Activated T-helper 1 cell treated with Interleukin-2 at 50 U/mL for 16 hours (primary cell): ENCODE measurements around the gene MED29.

Experiments used
- DNase-seq: peaks from one replicate; pipeline ENCODE4 v3.0.0-alpha.2; 2020; ENCODE audit warnings: low read depth

Gene MED29

DNA sequence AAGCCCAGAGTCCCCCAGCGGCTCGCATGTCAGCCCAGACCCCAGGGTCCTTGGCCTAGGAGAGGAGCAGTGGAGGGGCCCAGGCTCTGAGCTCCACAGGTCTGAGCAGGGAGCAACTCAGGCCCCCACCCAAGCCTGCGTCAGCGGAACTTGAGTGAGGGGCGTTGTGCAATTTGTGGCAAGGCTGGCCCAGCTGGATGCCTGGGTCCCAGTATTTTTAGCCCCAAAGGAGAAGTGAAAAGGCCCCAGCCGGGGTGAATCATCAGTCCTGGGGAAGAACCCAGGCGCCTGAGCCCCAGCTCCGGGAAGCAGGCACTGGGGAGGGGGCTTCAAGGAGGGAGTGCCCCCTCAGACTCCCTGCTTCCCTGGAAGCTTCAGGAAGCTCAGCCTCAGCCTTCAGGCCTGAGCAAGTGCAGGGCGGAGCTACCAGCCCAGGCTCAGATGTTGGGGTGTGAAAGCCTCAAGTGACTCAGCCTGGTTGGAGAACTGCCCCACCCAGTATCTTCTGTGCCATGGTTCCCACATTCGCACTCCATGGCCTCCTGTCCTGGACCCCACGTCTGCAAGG lies 7.2 kb downstream of the MED29 start:
- peak; percentile 49 for DNase-seq

DNA sequence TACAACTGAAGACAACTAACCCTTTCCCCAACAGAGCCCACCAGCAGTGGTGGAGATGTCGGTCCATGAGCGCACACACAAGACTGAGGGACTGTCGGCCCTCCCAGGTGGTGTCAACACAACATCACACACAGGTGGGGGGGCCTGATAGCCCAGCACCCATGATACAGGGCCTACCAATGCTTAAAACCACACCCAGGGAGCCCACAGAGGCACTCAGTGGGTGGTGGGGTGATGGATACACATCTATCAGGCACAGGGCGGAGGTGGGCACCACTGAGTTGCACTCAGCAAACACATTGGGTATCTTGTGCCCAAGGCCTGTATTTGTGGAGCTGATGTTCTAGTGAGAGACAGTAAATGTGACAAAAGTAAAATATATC lies 8.5 kb downstream of the MED29 start:
- DNase-seq = no peak

GRCh38 chr19:39400061-39400460 lies 8.9 kb downstream of the MED29 start:
- DNase-seq = no peak

- no peak for DNase-seq
These were observed 9.9 kb downstream of the MED29 start for GRCh38 chr19:39401070-39401548.

DNA sequence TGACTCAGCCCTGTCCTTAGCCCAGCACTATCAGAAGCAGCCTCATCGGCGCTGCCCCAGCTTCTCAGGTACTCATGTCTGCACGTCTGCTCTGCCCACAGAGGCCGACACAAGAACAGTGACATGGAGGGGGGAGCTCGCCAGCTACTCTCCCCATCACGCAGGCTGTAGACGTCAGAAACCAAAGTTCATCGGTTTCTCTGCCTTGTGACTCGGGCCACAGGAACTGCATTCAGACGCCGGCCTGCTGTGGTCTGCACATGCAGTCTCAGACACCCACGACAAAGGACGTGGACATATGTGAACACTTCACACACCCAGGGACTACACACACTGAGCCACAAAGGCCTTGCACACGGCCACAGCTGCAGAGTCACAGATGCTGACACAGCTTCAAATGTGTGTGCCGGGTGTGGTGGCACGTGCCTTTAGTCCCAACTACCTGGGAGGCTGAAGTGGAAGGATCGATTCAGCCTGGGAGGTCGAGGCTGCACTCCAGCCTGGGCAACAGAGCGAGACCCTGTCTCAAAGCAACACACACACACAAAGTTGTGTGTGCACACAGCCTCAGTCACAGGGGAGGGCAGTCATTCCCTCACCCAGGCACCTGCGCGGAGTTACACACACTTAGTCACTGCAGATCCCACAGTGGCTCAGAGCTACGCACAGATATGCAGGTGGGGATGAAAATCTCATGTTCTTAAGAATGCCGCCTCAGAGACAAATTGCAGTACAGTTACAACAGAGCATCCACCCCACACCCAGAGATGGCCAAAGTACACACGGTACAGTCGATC lies 10.6 kb downstream of the MED29 start:
- peak; percentile 77 for DNase-seq

DNA sequence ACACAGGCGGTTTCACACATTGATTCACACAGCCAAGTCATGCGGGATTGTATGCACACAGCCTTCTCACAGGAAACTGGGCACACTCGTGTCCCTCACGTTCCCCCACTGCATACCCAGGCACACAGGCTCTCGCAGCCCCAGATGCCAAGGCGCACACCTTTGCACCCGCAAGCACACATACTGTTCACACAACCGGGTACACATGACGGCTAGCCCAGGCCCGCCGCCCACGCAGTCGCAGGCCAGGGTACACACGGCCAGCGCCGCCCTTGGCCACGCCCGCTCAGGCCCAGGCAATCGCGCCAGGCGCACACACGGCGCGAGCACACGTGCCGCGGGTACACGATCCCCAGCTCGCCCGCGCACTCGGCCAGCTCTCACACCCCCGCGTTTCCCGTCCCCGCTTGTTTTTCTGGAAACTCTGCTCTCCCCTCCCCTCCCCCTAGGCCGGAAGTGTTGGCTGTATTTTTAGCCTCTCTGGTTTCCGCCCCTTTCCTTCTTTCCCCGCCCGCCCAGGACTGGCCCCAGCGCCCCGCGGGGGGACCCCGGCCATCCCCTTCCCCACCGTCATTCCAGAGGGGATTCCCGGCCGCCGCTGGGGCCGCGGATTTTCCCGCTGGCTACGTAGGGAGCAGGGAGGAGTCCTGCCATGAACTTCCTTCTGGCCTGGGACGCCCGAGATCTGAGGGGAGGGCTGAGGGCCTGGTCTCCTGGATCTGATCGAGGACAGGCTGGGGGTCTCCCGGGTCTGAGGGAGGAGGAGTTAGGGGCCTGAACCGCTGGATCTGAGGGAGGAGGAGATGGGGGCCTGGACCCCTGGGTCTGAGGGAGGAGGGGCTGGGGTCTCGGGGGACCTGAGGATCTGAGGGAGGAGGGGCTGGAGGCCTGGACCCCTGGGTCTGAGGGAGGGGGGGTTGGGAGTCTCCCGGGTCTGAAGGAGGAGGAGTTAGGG lies 11.4 kb downstream of the MED29 start:
- peak; percentile 79 for DNase-seq

DNA sequence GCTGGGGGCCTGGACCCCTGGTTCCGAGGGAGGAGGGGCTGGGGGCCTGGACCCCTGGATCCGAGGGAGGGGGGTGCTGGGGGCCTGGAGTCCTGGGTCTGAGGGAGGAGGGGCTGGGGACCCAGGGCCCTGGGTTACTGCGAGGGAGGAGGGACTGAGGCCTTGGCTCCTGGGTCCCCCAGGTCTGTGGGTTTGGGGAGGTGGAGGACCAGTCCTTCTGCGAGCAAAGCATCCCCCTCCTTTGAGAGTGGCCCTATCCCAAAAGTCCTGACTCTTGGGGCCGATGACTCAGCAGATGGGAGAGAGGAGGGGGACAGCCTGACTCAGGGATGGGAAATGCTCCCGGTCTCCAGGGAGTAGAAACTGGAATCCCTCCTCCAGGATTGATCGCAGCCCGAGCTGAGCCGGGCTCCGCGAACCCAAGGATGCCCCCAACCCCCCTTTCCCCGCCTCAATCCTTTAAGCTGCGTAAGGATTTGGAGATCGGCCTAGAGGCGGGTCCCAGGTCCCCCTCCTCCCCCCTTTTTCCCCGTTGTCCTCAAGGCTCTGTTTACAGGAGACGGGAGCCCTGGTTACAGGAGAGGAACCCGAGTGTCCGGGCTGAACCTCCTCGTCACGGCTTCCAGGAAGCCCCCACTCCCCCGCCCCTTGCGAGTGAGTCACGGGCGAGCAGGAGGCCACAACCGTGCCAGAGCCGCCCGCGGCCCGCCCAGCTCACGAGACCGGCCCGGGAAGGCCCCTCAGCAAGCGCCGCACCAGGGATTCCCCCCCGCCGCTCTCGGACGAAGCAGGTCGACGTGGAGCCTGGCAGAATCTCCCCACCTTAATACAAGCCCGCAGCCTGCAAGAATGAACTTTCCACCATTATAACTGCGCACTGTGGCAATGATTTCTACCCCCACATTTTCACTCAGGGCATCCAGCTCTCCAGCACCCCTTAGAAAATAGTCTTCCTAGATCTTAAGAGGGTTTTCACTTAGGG lies 12.4 kb downstream of the MED29 start:
- peak; percentile 94 for DNase-seq

- DNase-seq = no peak
These were observed 14.2 kb downstream of the MED29 start for GRCh38 chr19:39405261-39405957.

GRCh38 chr19:39405958-39406655 lies 14.9 kb downstream of the MED29 start:
- peak; percentile 77 for DNase-seq

DNA sequence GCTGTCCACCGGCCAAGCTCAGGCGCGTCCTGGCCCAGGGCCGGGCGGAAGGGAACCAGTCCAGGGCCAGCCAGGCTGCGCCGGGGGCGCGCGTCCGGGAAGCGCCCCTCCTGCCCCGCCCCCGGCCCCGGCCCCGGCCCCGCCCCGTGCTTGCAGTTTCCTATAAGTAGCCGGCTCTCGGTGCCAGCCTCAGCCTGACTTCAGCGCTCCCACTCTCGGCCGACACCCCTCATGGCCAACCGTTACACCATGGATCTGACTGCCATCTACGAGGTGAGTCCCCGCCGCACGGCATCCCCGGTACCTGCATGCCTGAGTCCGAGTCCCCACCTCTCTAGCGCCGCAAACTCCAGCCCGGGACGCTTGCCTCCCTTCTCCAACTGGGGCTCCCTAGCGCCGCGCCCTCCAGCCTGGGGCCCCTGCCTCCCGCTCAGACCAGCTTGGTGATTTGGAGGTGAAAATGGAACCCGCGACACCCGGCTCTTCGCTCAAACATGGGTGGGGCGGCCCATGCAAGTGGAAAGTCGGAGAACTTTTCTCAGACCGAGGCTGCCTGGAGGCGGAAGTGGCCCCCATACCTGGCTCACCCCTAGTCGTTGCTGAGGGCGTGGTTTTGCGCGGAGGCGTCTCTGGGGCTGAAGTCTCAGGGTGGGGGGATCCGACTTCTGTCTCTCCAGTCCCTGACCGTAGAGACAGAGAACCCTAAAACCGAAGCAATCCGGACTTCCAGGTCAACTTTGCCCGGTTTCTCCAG lies 15.7 kb downstream of the MED29 start, which contains the start of gene ZFP36:
Gene ZFP36, plus strand, starts transcription at position 192 of the 754 bp plus-strand sequence. Its CDS starts 58 bp downstream, at position 250.
- DNase-seq = peak; percentile 83

GRCh38 chr19:39407410-39407659 lies 16.2 kb downstream of the MED29 start:
- no peak for DNase-seq

- peak; percentile 73 for DNase-seq
These were observed 16.6 kb downstream of the MED29 start for GRCh38 chr19:39407660-39408391.

GRCh38 chr19:39408392-39409207 lies 17.4 kb downstream of the MED29 start:
- no peak for DNase-seq

DNA sequence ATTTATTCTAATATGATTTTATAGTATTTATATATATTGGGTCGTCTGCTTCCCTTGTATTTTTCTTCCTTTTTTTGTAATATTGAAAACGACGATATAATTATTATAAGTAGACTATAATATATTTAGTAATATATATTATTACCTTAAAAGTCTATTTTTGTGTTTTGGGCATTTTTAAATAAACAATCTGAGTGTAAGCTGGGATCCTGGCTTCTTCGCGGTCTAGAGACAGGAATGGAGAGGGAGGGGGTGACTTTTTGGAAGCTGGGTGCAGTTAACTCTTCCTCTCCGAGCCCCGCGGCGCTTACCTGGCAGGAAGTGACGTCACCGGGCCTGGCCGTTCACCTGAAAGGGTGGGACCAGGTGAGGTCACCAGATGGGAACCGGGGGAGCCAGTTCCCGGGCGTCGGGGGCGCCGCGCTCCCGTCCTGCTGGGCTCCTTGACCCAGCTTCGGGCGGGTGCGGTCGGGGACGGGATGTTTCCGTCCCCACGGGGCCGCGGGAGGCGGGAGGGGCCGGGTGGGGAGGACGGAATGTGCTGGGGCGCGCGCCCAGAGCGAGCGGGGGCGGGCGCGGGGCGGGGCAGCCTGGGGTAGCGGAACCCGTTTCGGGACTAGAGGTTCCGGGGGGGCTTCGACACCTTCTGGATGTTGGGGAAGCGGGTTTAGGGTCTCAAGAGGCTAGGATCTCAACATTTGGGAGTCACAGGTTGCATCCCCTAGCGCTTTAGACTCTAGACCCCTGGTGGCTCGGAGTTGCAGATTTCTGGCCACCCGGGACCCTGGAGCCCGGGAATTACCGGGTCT lies 18.2 kb downstream of the MED29 start:
- DNase-seq = peak; percentile 68

DNA sequence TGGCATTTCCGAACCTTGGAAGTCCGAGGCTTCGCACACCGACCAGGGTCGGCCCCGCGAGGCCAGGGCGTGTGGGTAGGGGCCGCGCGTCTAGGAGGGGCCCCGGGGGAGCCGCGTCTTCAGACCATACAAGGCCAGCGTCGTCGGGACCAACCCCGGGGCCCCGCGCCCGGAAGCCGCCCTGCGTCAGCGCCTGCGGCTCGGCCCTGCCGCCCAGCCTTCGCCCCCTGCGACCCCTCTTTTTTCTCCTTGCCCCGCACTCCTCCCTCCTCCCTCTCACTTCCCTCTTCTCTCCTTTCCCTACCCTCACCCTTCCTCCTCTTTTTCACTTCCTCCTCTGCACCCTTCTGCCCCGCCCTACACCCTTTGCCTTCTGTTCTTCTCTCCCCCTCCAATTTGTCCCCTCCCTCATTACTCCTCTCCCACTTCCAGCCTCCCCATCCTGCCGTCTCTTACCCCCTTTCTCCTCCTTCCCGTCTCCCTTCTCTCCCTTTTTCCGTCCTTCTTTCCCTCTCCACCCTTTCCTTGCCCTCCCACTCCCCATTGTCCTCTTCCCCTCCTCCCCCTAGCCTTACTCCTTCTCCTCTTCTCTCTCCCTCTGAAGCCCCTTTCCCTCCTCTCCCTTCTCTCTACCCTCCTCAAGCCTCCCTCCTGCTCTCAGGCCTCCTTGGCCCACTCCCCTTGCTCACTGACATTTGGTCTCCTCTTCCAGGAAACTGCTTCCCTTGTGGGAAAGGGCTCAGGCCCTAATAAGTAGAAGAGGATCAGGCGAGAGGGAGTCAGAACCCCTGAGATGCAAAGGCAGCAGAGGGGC lies 19.0 kb downstream of the MED29 start:
- peak; percentile 56 for DNase-seq

- no peak for DNase-seq
These were observed 19.6 kb downstream of the MED29 start for GRCh38 chr19:39410831-39411080.
